DOHH2 (cell line): ENCODE results near the gene STUB1.
A peak's percentile ranks its signal among the peaks of the same experiment; 100 is the strongest.

ENCODE experiments used
- H3F3A ChIP-seq: fragments of 200-600 bp; sonication (generic), shearing (Covaris generic); 2 replicates; pipeline ENCODE4 v1.6.0; 2016; ENCODE audit warnings: antibody characterized with exemption, mild to moderate bottlenecking; ENCODE audit not compliant: control insufficient read depth, insufficient read depth
- H3K27ac ChIP-seq: fragments of 200-600 bp; sonication (generic); 2 replicates; pipeline ENCODE4 v1.5.1; 2014; ENCODE audit warnings: low read depth, mild to moderate bottlenecking, low read length, moderate library complexity
- H3K27me3 ChIP-seq: fragments of 200-600 bp; sonication (generic); 2 replicates; pipeline ENCODE4 v1.6.1; 2014; ENCODE audit warnings: mild to moderate bottlenecking, low read length, mixed read lengths; ENCODE audit not compliant: control insufficient read depth
- H3K36me3 ChIP-seq: fragments of 200-600 bp; sonication (generic); 2 replicates; pipeline ENCODE4 v1.6.1; 2014; ENCODE audit warnings: mild to moderate bottlenecking, low read length, moderate library complexity, mixed read lengths; ENCODE audit not compliant: control insufficient read depth
- H3K4me1 ChIP-seq: fragments of 200-600 bp; sonication (generic); 2 replicates; pipeline ENCODE4 v1.6.1; 2014; ENCODE audit warnings: mild to moderate bottlenecking, low read length, mixed read lengths; ENCODE audit not compliant: control insufficient read depth
- H3K4me2 ChIP-seq: fragments of 200-600 bp; sonication (generic); 2 replicates; pipeline ENCODE4 v1.6.0; 2014; ENCODE audit warnings: mild to moderate bottlenecking, low read length, moderate library complexity
- H3K4me3 ChIP-seq: fragments of 200-600 bp; sonication (generic); 2 replicates; pipeline ENCODE4 v1.5.1; 2014; ENCODE audit warnings: mild to moderate bottlenecking, low read length, mixed read lengths
- H3K79me2 ChIP-seq: fragments of 200-600 bp; sonication (generic); 2 replicates; pipeline ENCODE4 v1.6.1; 2014; ENCODE audit warnings: mild to moderate bottlenecking, low read length, mixed read lengths; ENCODE audit not compliant: control insufficient read depth
- H3K9me2 ChIP-seq: fragments of 200-600 bp; sonication (generic); replicated peaks from 2 replicates; pipeline ENCODE4 v1.6.1; 2014; ENCODE audit warnings: mild to moderate bottlenecking, low read length, mixed read lengths; ENCODE audit not compliant: control insufficient read depth
- H3K9me3 ChIP-seq: fragments of 200-600 bp; sonication (generic); 2 replicates; pipeline ENCODE4 v1.6.1; 2014; ENCODE audit warnings: antibody characterized with exemption, low read length, mixed read lengths; ENCODE audit not compliant: control insufficient read depth, insufficient read depth
- H4K20me1 ChIP-seq: fragments of 200-600 bp; sonication (generic); 2 replicates; pipeline ENCODE4 v1.6.0; 2014; ENCODE audit warnings: low read depth, mild to moderate bottlenecking, antibody characterized with exemption, low read length, moderate library complexity; ENCODE audit not compliant: control insufficient read depth, insufficient read depth
- EZH2phosphoT487 ChIP-seq: fragments of 200-600 bp; sonication (generic); IDR thresholded peaks from 2 replicates; pipeline ENCODE4 v1.6.1; 2017; ENCODE audit warnings: borderline replicate concordance, mild to moderate bottlenecking, antibody characterized with exemption, low read length, moderate library complexity, mixed read lengths
- TF ChIP-seq, protein P1 (sequence below): fragments of 200-600 bp; sonication (generic); IDR thresholded peaks from one replicate; pipeline ENCODE4 v1.5.1; 2014; ENCODE audit warnings: antibody characterized with exemption, mild to moderate bottlenecking, low read depth, low read length; ENCODE audit not compliant: poor library complexity, severe bottlenecking

Gene STUB1

GRCh38 chr16:674214-674881 lies 5.9 kb upstream of the STUB1 start:
- H3K79me2 ChIP-seq, result peaks cover 8% of the 10 kb centered on the region
- H3K4me2 ChIP-seq, result no peak overlapping the region
- no peaks in the 10 kb centered on the region for H3K9me2 ChIP-seq
- H3K9me3 ChIP-seq, result no peaks in the 10 kb centered on the region
- H3K36me3 ChIP-seq, result peaks cover 48% of the 10 kb centered on the region
- H3K27ac ChIP-seq, result no peak overlapping the region
- H3F3A ChIP-seq, result no peaks in the 10 kb centered on the region; the same call in 1 of the 2 replicates
- H3K4me1 ChIP-seq, result peaks cover 17% of the 10 kb centered on the region
- no peak for TF ChIP-seq EZH2phosphoT487
- TF ChIP-seq, protein P1, sequence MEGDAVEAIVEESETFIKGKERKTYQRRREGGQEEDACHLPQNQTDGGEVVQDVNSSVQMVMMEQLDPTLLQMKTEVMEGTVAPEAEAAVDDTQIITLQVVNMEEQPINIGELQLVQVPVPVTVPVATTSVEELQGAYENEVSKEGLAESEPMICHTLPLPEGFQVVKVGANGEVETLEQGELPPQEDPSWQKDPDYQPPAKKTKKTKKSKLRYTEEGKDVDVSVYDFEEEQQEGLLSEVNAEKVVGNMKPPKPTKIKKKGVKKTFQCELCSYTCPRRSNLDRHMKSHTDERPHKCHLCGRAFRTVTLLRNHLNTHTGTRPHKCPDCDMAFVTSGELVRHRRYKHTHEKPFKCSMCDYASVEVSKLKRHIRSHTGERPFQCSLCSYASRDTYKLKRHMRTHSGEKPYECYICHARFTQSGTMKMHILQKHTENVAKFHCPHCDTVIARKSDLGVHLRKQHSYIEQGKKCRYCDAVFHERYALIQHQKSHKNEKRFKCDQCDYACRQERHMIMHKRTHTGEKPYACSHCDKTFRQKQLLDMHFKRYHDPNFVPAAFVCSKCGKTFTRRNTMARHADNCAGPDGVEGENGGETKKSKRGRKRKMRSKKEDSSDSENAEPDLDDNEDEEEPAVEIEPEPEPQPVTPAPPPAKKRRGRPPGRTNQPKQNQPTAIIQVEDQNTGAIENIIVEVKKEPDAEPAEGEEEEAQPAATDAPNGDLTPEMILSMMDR, result no peak
- peaks cover 5% of the 10 kb centered on the region; the same call in 1 of the 2 replicates for H4K20me1 ChIP-seq
- peaks cover 3% of the 10 kb centered on the region; the same call in 1 of the 2 replicates for H3K27me3 ChIP-seq
- H3K4me3 ChIP-seq, result no peak overlapping the region

GRCh38 chr16:674968-675883 lies 5.0 kb upstream of the STUB1 start, which contains the start of gene RHBDL1:
Gene RHBDL1, plus strand, starts transcription at chr16:675671. Its CDS starts 120 bp downstream, at chr16:675791.
- no peak for TF ChIP-seq EZH2phosphoT487
- TF ChIP-seq, protein P1, result no peak
- peak within 1 kb of the TSS; percentile 12; the same call in 1 of the 2 replicates for H3K4me2 ChIP-seq
- no peaks in the 10 kb centered on the region for H3K9me3 ChIP-seq
- no peaks in the 10 kb centered on the region for H3K79me2 ChIP-seq
- H3K9me2 ChIP-seq, result no peaks in the 10 kb centered on the region
- no peak within 1 kb of the TSS for H3K27ac ChIP-seq
- peaks cover 3% of the 10 kb centered on the region; the same call in 1 of the 2 replicates for H3K27me3 ChIP-seq
- no peak within 1 kb of the TSS for H3K4me3 ChIP-seq
- peaks cover 5% of the 10 kb centered on the region; the same call in 1 of the 2 replicates for H4K20me1 ChIP-seq
- H3K36me3 ChIP-seq, result peaks cover 39% of the 10 kb centered on the region
- peaks cover 18% of the 10 kb centered on the region for H3K4me1 ChIP-seq
- no peaks in the 10 kb centered on the region; the same call in 1 of the 2 replicates for H3F3A ChIP-seq

GRCh38 chr16:675884-676564 lies 4.2 kb upstream of the STUB1 start:
- Histone ChIP-seq H3K4me2 (no peak overlapping the region), H3K4me1 (peaks cover 20% of the 10 kb centered on the region), H4K20me1 (peaks cover 9% of the 10 kb centered on the region; the same call in 1 of the 2 replicates), H3K27ac (no peak overlapping the region), H3K79me2 (peaks cover 7% of the 10 kb centered on the region), H3K4me3 (no peak overlapping the region), H3F3A (no peaks in the 10 kb centered on the region; the same call in 1 of the 2 replicates), H3K36me3 (peaks cover 35% of the 10 kb centered on the region), H3K9me2 (no peaks in the 10 kb centered on the region), H3K9me3 (no peaks in the 10 kb centered on the region), H3K27me3 (peaks cover 3% of the 10 kb centered on the region; the same call in 1 of the 2 replicates)
- no peak for TF ChIP-seq EZH2phosphoT487
- TF ChIP-seq, protein P1, result no peak
